ENCODE measurements around the gene CLDND2.

GRCh38 chr19:51323481-51324166 lies 45.2 kb downstream of the CLDND2 start:
- TF ChIP-seq CTCF (IDR thresholded peaks at IDR 0.05) = no peak
- no peak for TF ChIP-seq POLR2AphosphoS5 (IDR thresholded peaks at IDR 0.05)

Data from upper lobe of left lung (tissue), 4 donors.